Esophagus muscularis mucosa (tissue), 4 donors: Measurements from ENCODE around the gene ANKRD65. TPM values are rescaled to one million over a fixed set of nuclear protein-coding genes. Genes with fewer than 3 reads are reported as not detected.
"Not testable (repeated sequence)": the region's sequence is repeated elsewhere in the genome, so short reads cannot be mapped to it uniquely, and the experiment has no call there.

Experiments
- DNase-seq: peaks from one replicate; pipeline ENCODE4 v3.0.0-alpha.2; 2017; ENCODE audit errors: extremely low spot score
- H3K27ac ChIP-seq, 4 donors: fragments of 200-600 bp; sonication (generic); replicated peaks in 1 of 4; 1 replicate in 3 of 4; 2 replicates in 1 of 4; pipeline ENCODE4 v1.5.1; 2016 to 2019; ENCODE audit warnings: mild to moderate bottlenecking in 1 of 4
- H3K27me3 ChIP-seq, 4 donors: fragments of 200-600 bp; sonication (generic); one replicate each; pipeline versions ENCODE4 v1.5.1 to v1.6.0; 2016 to 2019
- H3K36me3 ChIP-seq, 4 donors: fragments of 200-600 bp; sonication (generic); one replicate each; pipeline ENCODE4 v1.5.1; 2016 to 2019
- H3K4me1 ChIP-seq, 4 donors: fragments of 200-600 bp; sonication (generic); one replicate each; pipeline ENCODE4 v1.5.1; 2016 to 2019
- H3K4me3 ChIP-seq, 4 donors: fragments of 200-600 bp; sonication (generic); 1 replicate in 2 of 4; 2 replicates in 2 of 4; pipeline ENCODE4 v1.5.1; 2016 to 2019; ENCODE audit warnings: mild to moderate bottlenecking in 4 of 4, moderate library complexity in 1 of 4
- H3K9me3 ChIP-seq, 4 donors: fragments of 200-600 bp; sonication (generic); 1 replicate in 3 of 4; 2 replicates in 1 of 4; pipeline ENCODE4 v1.5.1; 2016 to 2019
- EP300 ChIP-seq: sonication (generic); formaldehyde crosslinking; IDR thresholded peaks from one replicate; pipeline ENCODE4 v1.6.1; 2017; ENCODE audit warnings: antibody characterized with exemption
- POLR2A ChIP-seq: fragments of 450-650 bp; IDR thresholded peaks from one replicate; pipeline ENCODE4 v1.6.1; 2017; ENCODE audit warnings: antibody characterized with exemption, moderate library complexity, mild to moderate bottlenecking, low read depth
- POLR2AphosphoS5 ChIP-seq, 2 donors: sonication (generic); formaldehyde crosslinking; IDR thresholded peaks; one replicate each; pipeline ENCODE4 v1.6.1; 2017; ENCODE audit warnings: antibody characterized with exemption in 2 of 2
- WGBS: methylation state at CpG from one replicate; pipeline ENCODE4 v1.1.5; 2018; 5-methylcytosine and 5-hydroxymethylcytosine counted together
- intact Hi-C: fragments of 100-400 bp; cut with DNase I; formaldehyde crosslinking; loops from one replicate; pipeline ENCODE4 v1.15.1; 2023
- total RNA-seq, 4 donors: library from RNA; depleted of rRNA; stranded (reverse); fragments of >200 nt; gene quantifications; one replicate each; pipeline versions ENCODE4 v1.1.0 to v1.2.1, GENCODE V29; 2016
- TF ChIP-seq, protein P1 (sequence below), 3 experiments: fragments of 200-600 bp in 2 of 3; fragments of 450-650 bp in 1 of 3; sonication (generic) in 2 of 3; IDR thresholded peaks; one replicate each; pipeline ENCODE4 v1.5.1; 2017 to 2019; ENCODE audit warnings: antibody characterized with exemption in 3 of 3, mild to moderate bottlenecking in 2 of 3, moderate library complexity in 1 of 3

The ANKRD65 gene
- total RNA-seq, 4 donors from 2014 or later: 8.1 to 19.2 (median 9.8) TPM

DNA sequence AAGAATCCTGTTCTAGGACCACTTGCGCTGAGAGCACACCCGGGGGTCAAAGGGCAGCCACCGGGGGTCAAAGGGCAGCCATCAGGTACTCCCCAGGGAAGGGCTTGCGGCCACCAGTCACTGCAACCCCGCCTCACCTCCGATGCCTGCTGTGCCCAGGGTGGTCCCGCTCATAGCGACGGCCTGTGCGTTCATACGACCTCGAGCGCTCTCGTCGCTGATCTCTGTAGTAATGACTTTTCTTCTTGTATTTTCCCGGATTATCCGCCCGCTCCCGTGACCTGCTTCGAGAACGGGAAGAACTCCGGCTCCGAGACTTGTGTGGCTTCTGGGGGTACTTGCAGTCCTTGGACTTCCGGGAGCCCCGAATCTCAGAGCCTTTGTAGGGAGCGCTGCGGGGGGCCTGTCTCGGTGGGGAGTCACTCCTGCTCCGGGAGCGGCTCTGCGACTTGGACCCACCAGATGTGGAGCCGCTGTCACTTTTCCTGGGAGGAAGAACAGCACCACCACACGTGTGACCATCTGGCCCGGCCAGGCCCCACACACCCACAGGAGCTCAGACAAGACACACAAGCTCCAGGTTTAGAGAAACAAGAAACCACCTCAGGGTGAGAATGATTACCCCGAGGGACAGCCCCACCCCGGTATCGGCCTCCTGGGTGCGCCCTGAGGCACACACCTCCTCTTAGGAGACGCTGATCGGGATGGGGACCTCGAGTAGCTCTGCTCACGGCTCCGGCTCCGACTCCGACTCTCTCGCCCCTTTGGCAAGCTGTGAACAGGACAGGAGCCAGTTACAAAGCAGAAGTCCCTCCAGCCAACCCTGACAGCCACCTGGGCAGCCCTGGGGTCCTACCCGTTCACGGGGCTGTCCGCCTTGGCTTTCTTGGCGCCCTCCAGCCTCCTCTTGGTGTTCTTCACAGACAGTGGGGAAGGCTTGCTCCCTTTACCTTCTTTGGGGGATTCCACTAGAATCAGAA lies 33.7 kb downstream of the ANKRD65 start:
- DNase-seq: no peak
- H3K9me3 ChIP-seq: no peaks in the 10 kb centered on the region
- WGBS: 95% methylated on average over 48 of the region's 50 CpGs
- no peak overlapping the region for H3K27ac ChIP-seq
- intact Hi-C loops: no loop called here
- TF ChIP-seq POLR2AphosphoS5 (IDR thresholded peaks at IDR 0.05): no peak
- TF ChIP-seq, protein P1, sequence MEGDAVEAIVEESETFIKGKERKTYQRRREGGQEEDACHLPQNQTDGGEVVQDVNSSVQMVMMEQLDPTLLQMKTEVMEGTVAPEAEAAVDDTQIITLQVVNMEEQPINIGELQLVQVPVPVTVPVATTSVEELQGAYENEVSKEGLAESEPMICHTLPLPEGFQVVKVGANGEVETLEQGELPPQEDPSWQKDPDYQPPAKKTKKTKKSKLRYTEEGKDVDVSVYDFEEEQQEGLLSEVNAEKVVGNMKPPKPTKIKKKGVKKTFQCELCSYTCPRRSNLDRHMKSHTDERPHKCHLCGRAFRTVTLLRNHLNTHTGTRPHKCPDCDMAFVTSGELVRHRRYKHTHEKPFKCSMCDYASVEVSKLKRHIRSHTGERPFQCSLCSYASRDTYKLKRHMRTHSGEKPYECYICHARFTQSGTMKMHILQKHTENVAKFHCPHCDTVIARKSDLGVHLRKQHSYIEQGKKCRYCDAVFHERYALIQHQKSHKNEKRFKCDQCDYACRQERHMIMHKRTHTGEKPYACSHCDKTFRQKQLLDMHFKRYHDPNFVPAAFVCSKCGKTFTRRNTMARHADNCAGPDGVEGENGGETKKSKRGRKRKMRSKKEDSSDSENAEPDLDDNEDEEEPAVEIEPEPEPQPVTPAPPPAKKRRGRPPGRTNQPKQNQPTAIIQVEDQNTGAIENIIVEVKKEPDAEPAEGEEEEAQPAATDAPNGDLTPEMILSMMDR (IDR thresholded peaks at IDR 0.05): no peak
- no peak for TF ChIP-seq POLR2A
- TF ChIP-seq EP300: no peak
- no peaks in the 10 kb centered on the region for H3K27me3 ChIP-seq
- no peak overlapping the region for H3K4me3 ChIP-seq
- peaks cover 69 to 80% (median 78%) of the 10 kb centered on the region in 4 donors for H3K36me3 ChIP-seq
- peaks cover 0 to 6% (median 0%) of the 10 kb centered on the region in 4 donors for H3K4me1 ChIP-seq

DNA sequence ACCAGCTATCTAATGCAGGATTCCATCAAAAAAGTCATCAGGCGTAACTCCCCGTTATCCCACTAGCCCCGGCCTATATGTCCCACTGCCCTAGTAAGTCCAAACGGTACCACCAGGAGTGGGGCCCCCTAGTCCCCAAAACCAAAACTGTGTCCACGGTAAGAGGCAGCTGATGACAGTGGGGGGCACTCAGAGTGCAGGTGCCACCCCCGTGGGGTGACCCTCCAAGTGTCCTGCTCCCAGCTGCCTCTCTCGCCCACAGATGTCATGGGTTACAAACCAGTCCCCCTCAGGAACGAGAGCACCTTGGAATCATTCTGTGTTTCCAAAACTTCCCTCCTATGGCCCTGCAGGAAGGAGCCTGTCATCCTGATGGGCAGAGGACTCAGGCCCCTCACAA lies 35.1 kb downstream of the ANKRD65 start:
- 85% methylated on average over 7 of the region's 8 CpGs for WGBS
- Histone ChIP-seq H3K27ac (no peak overlapping the region), H3K9me3 (no peaks in the 10 kb centered on the region), H3K4me1 (peaks cover 0 to under 1% (median 0%) of the 10 kb centered on the region in 4 donors), H3K36me3 (peaks cover 60 to 75% (median 74%) of the 10 kb centered on the region in 4 donors), H3K27me3 (no peaks in the 10 kb centered on the region), H3K4me3 (no peak overlapping the region)
- TF ChIP-seq POLR2A (no peak), EP300 (no peak), POLR2AphosphoS5 (IDR thresholded peaks at IDR 0.05) (no peak)
- TF ChIP-seq, protein P1 (IDR thresholded peaks at IDR 0.05): no peak
- intact Hi-C loops: no loop called here
- no peak for DNase-seq

DNA sequence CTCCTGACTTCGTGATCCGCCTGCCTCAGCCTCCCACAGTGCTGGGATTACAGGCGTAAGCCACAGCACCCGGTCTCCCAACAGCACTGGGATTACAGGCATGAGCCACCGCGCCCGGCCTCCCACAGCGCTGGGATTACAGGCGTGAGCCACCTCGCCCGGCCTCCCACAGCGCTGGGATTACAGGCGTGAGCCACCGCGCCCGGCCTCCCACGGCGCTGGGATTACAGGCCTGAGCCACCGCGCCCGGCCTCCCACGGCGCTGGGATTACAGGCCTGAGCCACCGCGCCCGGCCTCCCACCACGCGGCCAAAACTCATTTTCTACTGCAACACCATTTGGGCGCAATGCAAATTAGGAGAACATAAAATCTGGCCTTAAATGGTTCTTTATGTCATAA lies 35.7 kb downstream of the ANKRD65 start:
- H3K4me1 ChIP-seq, H3K4me3 ChIP-seq, DNase-seq, H3K27ac ChIP-seq, intact Hi-C loops, H3K27me3 ChIP-seq, H3K9me3 ChIP-seq: not testable (repeated sequence)
- WGBS: 92% methylated on average over 26 of the region's 29 CpGs
- H3K36me3 ChIP-seq: peaks cover 54 to 73% (median 69%) of the 10 kb centered on the region in 4 donors

DNA sequence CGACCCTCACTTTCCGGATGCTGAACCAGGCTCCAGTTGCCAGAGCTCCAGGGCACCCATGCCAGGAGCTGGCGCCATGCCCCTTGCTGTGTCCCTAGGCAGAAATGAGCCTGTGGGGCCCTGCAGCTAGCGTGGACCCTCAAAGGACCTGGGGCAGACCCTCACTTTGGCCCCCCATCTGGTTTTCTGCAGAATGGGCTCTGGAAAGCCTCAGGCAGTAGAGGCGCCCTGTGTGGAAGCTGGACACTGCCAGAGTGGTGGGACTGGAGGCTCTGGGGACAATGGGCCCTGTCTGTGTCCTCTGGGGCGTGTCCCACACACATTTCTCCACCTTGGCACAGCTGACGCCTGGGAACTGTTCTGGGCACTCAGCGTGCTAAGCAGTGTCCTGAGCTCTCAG lies 39.8 kb downstream of the ANKRD65 start:
- intact Hi-C loops: no loop called here
- Histone ChIP-seq H3K4me3 (no peak overlapping the region), H3K36me3 (peaks cover 14 to 34% (median 28%) of the 10 kb centered on the region in 4 donors), H3K4me1 (peaks cover 0 to 1% (median under 1%) of the 10 kb centered on the region in 4 donors), H3K27me3 (no peaks in the 10 kb centered on the region), H3K27ac (no peak overlapping the region), H3K9me3 (no peaks in the 10 kb centered on the region)
- DNase-seq: no peak
- WGBS: 100% methylated on average over 3 of the region's 8 CpGs
- TF ChIP-seq POLR2AphosphoS5 (IDR thresholded peaks at IDR 0.05): no peak
- TF ChIP-seq, protein P1 (IDR thresholded peaks at IDR 0.05): no peak
- TF ChIP-seq EP300: no peak

DNA sequence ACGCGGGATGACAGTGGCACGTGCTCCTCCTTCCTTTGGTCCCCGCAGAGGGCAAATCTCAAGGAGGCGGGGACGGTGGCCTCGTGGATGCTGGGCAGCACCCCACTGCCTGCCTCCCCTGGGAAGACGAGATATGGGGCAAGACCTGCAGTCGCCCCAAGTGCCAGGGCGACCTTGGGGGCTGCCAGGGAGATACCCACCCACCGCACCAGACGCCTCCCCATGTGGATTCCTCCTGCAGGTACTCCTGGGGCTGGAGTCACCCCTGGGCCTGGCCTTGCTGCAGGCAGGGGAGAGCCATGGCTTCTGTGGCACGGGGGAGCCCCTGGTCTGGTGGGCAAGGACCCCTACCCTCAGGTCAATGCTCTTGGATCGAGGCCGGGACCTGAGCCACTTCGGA lies 40.2 kb downstream of the ANKRD65 start:
- no peak overlapping the region for H3K4me3 ChIP-seq
- intact Hi-C loops: no loop called here
- WGBS: 97% methylated on average over 12 of the region's 16 CpGs
- H3K9me3 ChIP-seq: no peaks in the 10 kb centered on the region
- H3K4me1 ChIP-seq: peaks cover 4 to 5% (median 5%) of the 10 kb centered on the region in 4 donors
- TF ChIP-seq, protein P1 (IDR thresholded peaks at IDR 0.05): no peak
- TF ChIP-seq EP300 (no peak), POLR2A (no peak), POLR2AphosphoS5 (IDR thresholded peaks at IDR 0.05) (no peak)
- DNase-seq: no peak
- no peaks in the 10 kb centered on the region for H3K27me3 ChIP-seq
- no peak overlapping the region for H3K27ac ChIP-seq
- peaks cover 10 to 29% (median 24%) of the 10 kb centered on the region in 4 donors for H3K36me3 ChIP-seq
